Fibroblast of lung (primary cell): ENCODE results near the gene NEGR1. TPM values are rescaled to one million over a fixed set of nuclear protein-coding genes. Genes with fewer than 3 reads are reported as not detected.

ENCODE experiments used
- DNase-seq, 2 donors: peaks; one replicate each; pipeline versions ENCODE4 v3.0.0 to v3.0.0-alpha.2; 2010; ENCODE audit warnings: low read depth in 2 of 2
- H2AFZ ChIP-seq: 2 replicates; pipeline ENCODE4 v1.5.1; 2012; ENCODE audit warnings: low read length, control low read depth, inconsistent platforms
- H3K27ac ChIP-seq: 2 replicates; pipeline ENCODE4 v1.5.1; 2011; ENCODE audit warnings: low read length, control low read depth; ENCODE audit not compliant: insufficient read depth
- H3K27me3 ChIP-seq: 2 replicates; pipeline ENCODE4 v1.5.1; 2011; ENCODE audit warnings: mild to moderate bottlenecking, low read length; ENCODE audit not compliant: control insufficient read depth, insufficient read depth
- H3K36me3 ChIP-seq: 2 replicates; pipeline ENCODE4 v1.5.1; 2011; ENCODE audit warnings: low read length; ENCODE audit not compliant: control insufficient read depth, insufficient read depth
- H3K4me1 ChIP-seq: 2 replicates; pipeline ENCODE4 v1.5.1; 2011; ENCODE audit warnings: low read length; ENCODE audit not compliant: control insufficient read depth, insufficient read depth; ENCODE audit errors: extremely low read depth
- H3K4me2 ChIP-seq: 2 replicates; pipeline ENCODE4 v1.5.1; 2011; ENCODE audit warnings: low read length, control low read depth; ENCODE audit not compliant: insufficient read depth; ENCODE audit errors: extremely low read depth
- H3K4me3 ChIP-seq, 4 experiments: fragments of 200-600 bp in 1 of 4; sonication (generic) in 1 of 4; replicated peaks in 1 of 4; 2 replicates each; pipeline ENCODE4 v1.5.1; 2011 to 2016; ENCODE audit warnings: low read length in 4 of 4, low read depth in 3 of 4, mild to moderate bottlenecking in 3 of 4, control low read depth in 2 of 4, inconsistent platforms in 1 of 4, mixed read lengths in 1 of 4; ENCODE audit not compliant: insufficient read depth in 1 of 4; ENCODE audit errors: control extremely low read depth in 1 of 4
- H3K79me2 ChIP-seq: 2 replicates; pipeline ENCODE4 v1.5.1; 2012; ENCODE audit warnings: mild to moderate bottlenecking, low read length, inconsistent platforms; ENCODE audit not compliant: control insufficient read depth, insufficient read depth
- H3K9ac ChIP-seq: 2 replicates; pipeline ENCODE4 v1.5.1; 2011; ENCODE audit warnings: mild to moderate bottlenecking, low read length, control low read depth; ENCODE audit not compliant: insufficient read depth
- H3K9me3 ChIP-seq: 2 replicates; pipeline ENCODE4 v1.5.1; 2012; ENCODE audit warnings: low read depth, low read length; ENCODE audit not compliant: control insufficient read depth, insufficient read depth
- H4K20me1 ChIP-seq: 2 replicates; pipeline ENCODE4 v1.5.1; 2011; ENCODE audit warnings: low read length; ENCODE audit not compliant: control insufficient read depth, insufficient read depth; ENCODE audit errors: extremely low read depth
- CTCF ChIP-seq, 2 donors: IDR thresholded peaks in 1 of 2; conservative IDR thresholded peaks in 1 of 2; 1 replicate in 1 of 2; 2 replicates in 1 of 2; pipeline ENCODE4 v1.5.1; 2011 to 2012; ENCODE audit warnings: low read length in 2 of 2, control low read depth in 1 of 2, inconsistent platforms in 1 of 2, low read depth in 1 of 2, mild to moderate bottlenecking in 1 of 2
- EZH2 ChIP-seq: IDR thresholded peaks from 2 replicates; pipeline ENCODE4 v1.5.1; 2012; ENCODE audit warnings: low read length, control low read depth, mild to moderate bottlenecking; ENCODE audit errors: missing control alignments
- polyA plus RNA-seq, 2 donors: library from polyadenylated mRNA; depleted of rRNA in 1 of 2; stranded (reverse) in 1 of 2; unstranded in 1 of 2; fragments of >200 nt; gene quantifications; 2 replicates each; pipeline ENCODE4 v1.2.1, GENCODE V29; 2011 to 2012; ENCODE audit warnings: missing spikeins in 1 of 2
- total RNA-seq: library from RNA; depleted of rRNA; stranded (reverse); fragments of >200 nt; gene quantifications from 2 replicates; pipeline ENCODE4 v1.2.1, GENCODE V29; 2014

Gene NEGR1
- total and polyA plus RNA-seq, 2 donors (not counting 1 experiment from before 2014, with no cell fraction given): 3.1 to 9.4 TPM

GRCh38 chr1:71733121-71733520 is 549.2 kb downstream of the NEGR1 start:
- Histone ChIP-seq H3K27me3 (no peaks in the 10 kb centered on the region), H3K9ac (no peak overlapping the region), H4K20me1 (no peaks in the 10 kb centered on the region), H2AFZ (no peak overlapping the region), H3K4me2 (no peak overlapping the region), H3K79me2 (no peaks in the 10 kb centered on the region), H3K4me3 (no peak overlapping the region), H3K4me1 (no peaks in the 10 kb centered on the region), H3K36me3 (no peaks in the 10 kb centered on the region), H3K27ac (no peak overlapping the region), H3K9me3 (no peaks in the 10 kb centered on the region)
- TF ChIP-seq EZH2 (no peak), CTCF (conservative IDR thresholded peaks at IDR 0.05 in 1 of 2, IDR thresholded peaks at IDR 0.05 in 1 of 2; ENCODE audit: low read depth in 1 of 2, low read length in 2 of 2) (no peak)
- DNase-seq: no peak

GRCh38 chr1:71721532-71721931 is 560.8 kb downstream of the NEGR1 start:
- TF ChIP-seq EZH2 (no peak), CTCF (conservative IDR thresholded peaks at IDR 0.05 in 1 of 2, IDR thresholded peaks at IDR 0.05 in 1 of 2; ENCODE audit: low read depth in 1 of 2, low read length in 2 of 2) (no peak)
- Histone ChIP-seq H3K9ac (no peak overlapping the region), H3K4me2 (no peak overlapping the region), H3K4me1 (no peaks in the 10 kb centered on the region), H2AFZ (no peak overlapping the region), H3K27ac (no peak overlapping the region), H3K27me3 (no peaks in the 10 kb centered on the region), H3K79me2 (no peaks in the 10 kb centered on the region), H4K20me1 (no peaks in the 10 kb centered on the region), H3K4me3 (no peak overlapping the region), H3K36me3 (no peaks in the 10 kb centered on the region), H3K9me3 (no peaks in the 10 kb centered on the region)
- no peak for DNase-seq

- H3K79me2 ChIP-seq: no peaks in the 10 kb centered on the region
- H3K9ac ChIP-seq: no peak overlapping the region
- H3K36me3 ChIP-seq: no peaks in the 10 kb centered on the region
- H4K20me1 ChIP-seq: no peaks in the 10 kb centered on the region
- no peak for TF ChIP-seq EZH2
- no peaks in the 10 kb centered on the region for H3K27me3 ChIP-seq
- no peak overlapping the region for H3K4me2 ChIP-seq
- no peak overlapping the region for H3K4me3 ChIP-seq
- H3K9me3 ChIP-seq: no peaks in the 10 kb centered on the region
- H3K27ac ChIP-seq: no peak overlapping the region
- no peak for DNase-seq
- no peaks in the 10 kb centered on the region for H3K4me1 ChIP-seq
- no peak overlapping the region for H2AFZ ChIP-seq
These were observed 563.0 kb downstream of the NEGR1 start for GRCh38 chr1:71719330-71719729.

- Histone ChIP-seq H3K9ac (no peak overlapping the region), H2AFZ (no peak overlapping the region), H3K79me2 (no peaks in the 10 kb centered on the region), H3K27ac (no peak overlapping the region), H3K4me3 (no peak overlapping the region), H4K20me1 (no peaks in the 10 kb centered on the region), H3K4me2 (no peak overlapping the region), H3K4me1 (no peaks in the 10 kb centered on the region), H3K27me3 (no peaks in the 10 kb centered on the region), H3K36me3 (no peaks in the 10 kb centered on the region), H3K9me3 (no peaks in the 10 kb centered on the region)
- no peak for DNase-seq
- TF ChIP-seq EZH2 (no peak), CTCF (conservative IDR thresholded peaks at IDR 0.05 in 1 of 2, IDR thresholded peaks at IDR 0.05 in 1 of 2; ENCODE audit: low read depth in 1 of 2, low read length in 2 of 2) (no peak)
These were observed 565.2 kb downstream of the NEGR1 start for GRCh38 chr1:71717186-71717585.
